ENCODE data around the gene PNLIPRP3.

DNA sequence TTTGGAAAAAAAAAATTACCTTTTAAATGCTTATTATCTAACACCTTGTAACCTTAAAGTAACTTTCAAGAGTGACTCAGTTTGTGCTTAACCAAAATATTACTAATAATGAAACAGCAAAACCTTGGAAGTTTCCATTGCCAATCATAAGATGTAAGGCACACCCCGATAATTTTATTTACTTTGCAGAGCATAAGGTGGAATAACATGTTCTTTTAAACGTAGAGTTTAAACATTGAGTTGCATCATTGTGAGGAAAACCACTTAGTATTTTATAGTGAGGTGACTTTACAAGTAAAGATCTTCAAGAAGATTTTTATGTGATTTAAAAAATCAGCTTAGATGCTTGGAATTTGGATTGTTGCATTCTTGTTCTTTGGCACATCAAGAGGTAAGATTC lies at the start of gene PNLIPRP3:
- TF ChIP-seq, protein P1, sequence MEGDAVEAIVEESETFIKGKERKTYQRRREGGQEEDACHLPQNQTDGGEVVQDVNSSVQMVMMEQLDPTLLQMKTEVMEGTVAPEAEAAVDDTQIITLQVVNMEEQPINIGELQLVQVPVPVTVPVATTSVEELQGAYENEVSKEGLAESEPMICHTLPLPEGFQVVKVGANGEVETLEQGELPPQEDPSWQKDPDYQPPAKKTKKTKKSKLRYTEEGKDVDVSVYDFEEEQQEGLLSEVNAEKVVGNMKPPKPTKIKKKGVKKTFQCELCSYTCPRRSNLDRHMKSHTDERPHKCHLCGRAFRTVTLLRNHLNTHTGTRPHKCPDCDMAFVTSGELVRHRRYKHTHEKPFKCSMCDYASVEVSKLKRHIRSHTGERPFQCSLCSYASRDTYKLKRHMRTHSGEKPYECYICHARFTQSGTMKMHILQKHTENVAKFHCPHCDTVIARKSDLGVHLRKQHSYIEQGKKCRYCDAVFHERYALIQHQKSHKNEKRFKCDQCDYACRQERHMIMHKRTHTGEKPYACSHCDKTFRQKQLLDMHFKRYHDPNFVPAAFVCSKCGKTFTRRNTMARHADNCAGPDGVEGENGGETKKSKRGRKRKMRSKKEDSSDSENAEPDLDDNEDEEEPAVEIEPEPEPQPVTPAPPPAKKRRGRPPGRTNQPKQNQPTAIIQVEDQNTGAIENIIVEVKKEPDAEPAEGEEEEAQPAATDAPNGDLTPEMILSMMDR (conservative IDR thresholded peaks at IDR 0.05) = no peak
- no peak for TF ChIP-seq EZH2 (IDR thresholded peaks at IDR 0.05; ENCODE audit: low read depth)
